Osteoblast (primary cell): ENCODE measurements around the gene STXBP4. TPM values are rescaled to one million over a fixed set of nuclear protein-coding genes. Genes with fewer than 3 reads are reported as not detected.

ENCODE experiments used
- DNase-seq: peaks from one replicate; pipeline ENCODE4 v3.0.0; 2011; ENCODE audit warnings: low spot score, mixed read lengths; ENCODE audit not compliant: insufficient read length; ENCODE audit errors: missing footprints
- H2AFZ ChIP-seq: 2 replicates; pipeline ENCODE4 v1.6.0; 2011; ENCODE audit warnings: mild to moderate bottlenecking, low read length
- H3K27ac ChIP-seq: 2 replicates; pipeline ENCODE4 v1.5.1; 2011; ENCODE audit warnings: mild to moderate bottlenecking, low read depth, low read length, moderate library complexity
- H3K27me3 ChIP-seq: 2 replicates; pipeline ENCODE4 v1.6.0; 2012; ENCODE audit warnings: mild to moderate bottlenecking, control low read depth, inconsistent platforms, low read length, moderate library complexity; ENCODE audit not compliant: insufficient read depth
- H3K36me3 ChIP-seq: 2 replicates; pipeline ENCODE4 v1.5.1; 2011; ENCODE audit warnings: mild to moderate bottlenecking, low read length, control low read depth, moderate library complexity; ENCODE audit not compliant: insufficient read depth
- H3K4me1 ChIP-seq: 2 replicates; pipeline ENCODE4 v1.5.1; 2011; ENCODE audit warnings: mild to moderate bottlenecking, low read length, control low read depth, moderate library complexity; ENCODE audit not compliant: insufficient read depth
- H3K4me2 ChIP-seq: 2 replicates; pipeline ENCODE4 v1.6.0; 2011; ENCODE audit warnings: mild to moderate bottlenecking, low read length; ENCODE audit not compliant: insufficient read depth
- H3K4me3 ChIP-seq: fragments of 200-600 bp; sonication (generic); 3 replicates; pipeline ENCODE4 v1.5.1; 2012; ENCODE audit warnings: mild to moderate bottlenecking, low read length, inconsistent platforms; ENCODE audit not compliant: insufficient read depth
- H3K79me2 ChIP-seq: 2 replicates; pipeline ENCODE4 v1.6.0; 2012; ENCODE audit warnings: mild to moderate bottlenecking, low read length, control low read depth, inconsistent platforms; ENCODE audit not compliant: insufficient read depth
- H3K9me3 ChIP-seq: 2 replicates; pipeline ENCODE4 v1.5.1; 2011; ENCODE audit warnings: low read depth, low read length, control low read depth
- H4K20me1 ChIP-seq: 2 replicates; pipeline ENCODE4 v1.6.0; 2012; ENCODE audit warnings: mild to moderate bottlenecking, low read length, control low read depth; ENCODE audit not compliant: insufficient read depth
- CTCF ChIP-seq: IDR thresholded peaks from 2 replicates; pipeline ENCODE4 v1.5.1; 2011; ENCODE audit warnings: mild to moderate bottlenecking, low read depth, low read length, moderate library complexity; ENCODE audit errors: extremely low read depth
- total RNA-seq: library from RNA; depleted of rRNA; stranded (reverse); fragments of >200 nt; gene quantifications from 2 replicates; pipeline ENCODE4 v1.2.3, GENCODE V29; 2012

Gene STXBP4
- total RNA-seq, 1 donor: 19.2 TPM

- Histone ChIP-seq H4K20me1 (no peaks in the 10 kb centered on the region), H3K4me1 (no peaks in the 10 kb centered on the region), H3K27me3 (no peaks in the 10 kb centered on the region), H3K79me2 (no peaks in the 10 kb centered on the region), H3K4me2 (no peak overlapping the region), H3K27ac (no peak overlapping the region), H2AFZ (no peak overlapping the region), H3K36me3 (no peaks in the 10 kb centered on the region), H3K9me3 (no peaks in the 10 kb centered on the region), H3K4me3 (no peak overlapping the region)
- no peak for DNase-seq
- no peak for TF ChIP-seq CTCF
Measured at GRCh38 chr17:55063885-55064874, 95.6 kb downstream of the STXBP4 start.

- Histone ChIP-seq H3K36me3 (no peaks in the 10 kb centered on the region), H3K27me3 (no peaks in the 10 kb centered on the region), H4K20me1 (no peaks in the 10 kb centered on the region), H3K4me1 (no peaks in the 10 kb centered on the region), H2AFZ (no peak overlapping the region), H3K9me3 (no peaks in the 10 kb centered on the region), H3K4me2 (no peak overlapping the region), H3K27ac (no peak overlapping the region), H3K4me3 (no peak overlapping the region), H3K79me2 (no peaks in the 10 kb centered on the region)
- no peak for TF ChIP-seq CTCF
- DNase-seq: no peak
Measured at GRCh38 chr17:55067697-55068439, 99.3 kb downstream of the STXBP4 start.

DNA sequence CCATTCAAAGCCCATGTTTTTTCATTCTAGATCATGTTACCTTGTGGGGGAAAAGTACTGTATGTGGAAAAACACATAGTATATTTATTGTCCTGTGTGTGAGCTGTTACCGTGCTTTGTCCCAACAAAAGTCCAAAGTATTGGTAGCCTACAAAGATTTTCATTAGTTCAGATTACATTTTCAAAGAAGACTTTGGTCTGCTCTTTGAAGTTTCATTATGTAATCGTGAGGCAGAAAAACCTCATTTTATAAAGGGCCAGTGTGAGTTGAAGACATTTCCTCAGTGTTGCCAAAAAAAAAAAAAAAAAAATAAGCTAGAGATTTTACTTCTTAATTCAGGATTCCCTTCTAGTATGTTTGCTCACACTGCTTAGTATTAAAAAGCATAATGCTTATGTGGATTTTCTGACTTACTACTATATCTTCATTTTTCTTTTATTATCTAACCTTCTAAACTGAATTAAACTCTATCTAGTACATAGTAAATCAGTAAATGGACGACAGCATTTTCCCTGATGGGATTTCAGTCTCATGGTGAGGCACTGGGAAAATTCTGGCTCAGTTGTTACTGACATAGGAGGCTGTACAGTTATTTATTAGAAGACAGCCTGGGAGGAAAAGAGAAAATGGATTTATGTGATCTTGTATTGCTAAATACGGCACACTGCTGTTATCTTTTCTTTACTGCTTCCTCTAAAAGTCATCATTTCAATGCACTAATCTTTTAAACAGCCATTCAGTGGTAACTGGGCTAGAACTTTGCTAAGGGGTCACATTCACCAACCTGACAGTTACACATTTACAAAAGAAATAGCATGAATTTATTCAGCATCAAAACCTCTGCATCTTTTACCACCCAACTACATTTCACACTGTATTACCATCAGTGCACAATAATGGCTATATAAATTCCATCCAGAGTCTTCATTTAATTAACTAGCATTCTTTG, 100.6 kb downstream of the STXBP4 start:
- H3K4me3 ChIP-seq: no peak overlapping the region
- TF ChIP-seq CTCF: no peak
- H3K27me3 ChIP-seq: no peaks in the 10 kb centered on the region
- H3K27ac ChIP-seq: no peak overlapping the region
- no peak for DNase-seq
- no peaks in the 10 kb centered on the region for H3K4me1 ChIP-seq
- H3K36me3 ChIP-seq: no peaks in the 10 kb centered on the region
- no peak overlapping the region for H2AFZ ChIP-seq
- H4K20me1 ChIP-seq: no peaks in the 10 kb centered on the region
- no peaks in the 10 kb centered on the region for H3K79me2 ChIP-seq
- no peak overlapping the region for H3K4me2 ChIP-seq
- no peaks in the 10 kb centered on the region for H3K9me3 ChIP-seq
